Activated CD8-positive, alpha-beta memory T cell treated with anti-CD3 and anti-CD28 coated beads for 4 hours (primary cell): Measurements from ENCODE around the gene DNAJA3.
"Not testable (repeated sequence)": the region's sequence is repeated elsewhere in the genome, so short reads cannot be mapped to it uniquely, and the experiment has no call there.

Source experiments
- DNase-seq, 2 donors: peaks; one replicate each; pipeline ENCODE4 v3.0.0-alpha.2; 2020; ENCODE audit warnings: low read depth in 2 of 2

The DNAJA3 gene

GRCh38 chr16:4387781-4388180 lies 37.9 kb upstream of the DNAJA3 start:
- DNase-seq = no peak

DNA sequence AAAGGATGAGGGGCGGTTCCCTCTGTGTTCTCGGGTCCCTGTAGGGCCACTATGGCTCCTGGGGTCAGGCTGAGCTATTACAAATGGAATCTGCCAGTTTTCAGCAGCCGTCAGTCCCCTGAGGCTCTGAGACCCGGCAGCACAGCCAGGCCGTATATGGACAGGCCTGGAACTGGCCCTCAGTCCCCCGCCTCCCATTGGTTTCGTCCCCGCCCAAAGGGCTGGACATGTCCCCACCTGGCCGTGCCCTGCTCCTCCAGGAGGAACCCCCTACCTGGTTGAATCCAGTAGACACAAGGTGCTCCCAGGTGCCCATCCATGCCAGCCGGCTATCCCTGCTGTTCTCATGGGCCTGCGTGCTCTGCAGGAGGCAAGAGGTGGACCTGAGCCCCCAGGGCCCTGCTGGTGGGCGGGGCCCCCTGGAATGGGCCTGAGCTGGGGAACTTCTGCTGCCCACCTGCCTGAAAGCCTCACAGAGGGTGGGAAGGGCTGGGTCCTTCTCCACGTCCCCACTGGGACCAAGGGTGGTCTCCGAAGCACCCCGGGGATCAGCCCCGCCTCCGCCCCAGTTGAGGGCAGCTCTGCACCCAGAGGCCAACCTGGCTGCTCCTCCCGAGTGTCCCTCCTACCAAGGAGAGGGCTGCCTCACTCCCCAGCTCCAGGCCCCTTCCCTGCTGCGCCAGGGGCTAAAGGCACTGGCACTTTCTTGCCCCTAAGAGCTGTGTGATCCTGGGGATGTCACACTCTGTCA lies 37.2 kb upstream of the DNAJA3 start:
- DNase-seq = no peak

- DNase-seq = no peak
Measured at GRCh38 chr16:4389051-4389955, 36.4 kb upstream of the DNAJA3 start.

GRCh38 chr16:4390266-4391260 lies 35.1 kb upstream of the DNAJA3 start:
- DNase-seq = no peak

DNA sequence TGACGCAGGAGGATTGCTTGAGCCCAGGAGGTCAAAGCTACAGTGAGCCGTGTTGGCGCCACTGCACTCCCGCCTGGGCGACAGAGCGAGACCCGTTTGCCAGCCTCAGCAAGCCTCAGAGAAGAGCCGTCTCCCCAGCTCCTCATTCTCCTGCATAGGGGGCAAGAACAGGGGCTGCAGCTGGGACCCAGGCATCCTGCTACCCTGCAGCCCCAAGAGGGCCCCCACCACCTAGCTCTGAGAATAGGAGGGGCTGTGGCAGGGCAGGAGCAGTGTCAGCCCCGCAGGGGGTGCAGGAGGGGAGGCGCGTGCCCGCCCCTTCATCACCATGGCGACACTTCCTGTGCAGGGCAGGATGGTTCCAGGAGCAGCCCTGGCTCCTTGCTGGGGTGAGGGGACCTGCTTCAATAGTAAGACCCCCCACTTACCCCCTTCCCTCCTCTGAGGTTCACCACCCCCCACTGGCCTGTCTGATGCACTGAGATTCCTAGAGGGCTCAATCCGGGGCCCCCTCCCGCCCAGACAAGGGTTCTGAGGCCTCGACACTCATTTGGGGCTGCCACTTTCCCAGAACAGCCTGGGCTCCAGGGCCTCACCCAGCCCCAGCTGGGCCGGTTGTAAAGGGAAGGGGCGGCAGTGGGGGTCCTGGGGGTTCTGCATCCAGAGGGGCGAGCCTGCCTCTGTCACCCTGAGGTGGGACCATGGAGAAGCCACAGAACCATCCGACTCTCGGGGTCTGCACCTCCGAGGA lies 33.9 kb upstream of the DNAJA3 start:
- DNase-seq = no peak

- no peak for DNase-seq
Measured at GRCh38 chr16:4392382-4393239, 33.1 kb upstream of the DNAJA3 start.

DNA sequence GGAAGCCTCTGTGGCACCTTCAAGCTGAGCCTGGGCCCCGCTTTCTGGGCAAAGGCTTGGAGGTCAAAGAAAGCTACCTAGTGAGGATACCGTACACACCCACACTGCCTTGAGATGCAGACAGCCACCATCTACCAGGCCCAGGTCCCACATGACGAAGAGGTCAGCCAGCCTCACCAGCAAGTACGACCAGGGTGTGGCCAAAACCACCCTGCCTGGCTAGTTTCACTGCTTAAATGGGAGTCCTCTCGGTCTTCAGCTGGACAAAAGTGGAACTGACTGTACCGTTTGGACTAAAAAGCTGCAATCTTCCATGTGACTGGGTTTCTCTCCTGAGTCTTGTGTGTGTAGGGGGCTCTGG lies 32.4 kb upstream of the DNAJA3 start:
- no peak for DNase-seq

DNA sequence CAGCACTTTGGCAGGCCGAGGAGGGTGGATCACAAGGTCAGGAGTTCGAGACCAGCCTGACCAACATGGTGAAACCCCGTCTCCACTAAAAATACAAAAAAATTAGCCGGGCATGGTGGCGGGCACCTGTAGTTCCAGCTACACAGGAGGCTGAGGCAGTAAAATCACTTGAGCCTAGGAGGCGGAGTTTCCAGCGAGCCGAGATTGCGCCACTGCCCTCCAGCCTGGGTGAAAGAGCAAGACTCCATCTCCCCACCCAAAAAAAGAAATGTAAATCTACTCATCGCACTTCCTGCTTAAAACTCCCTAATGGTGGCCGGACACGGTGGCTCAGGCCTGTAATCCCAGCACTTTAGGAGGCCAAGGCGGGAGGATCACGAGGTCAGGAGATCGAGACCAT lies 31.8 kb upstream of the DNAJA3 start:
- DNase-seq = not testable (repeated sequence)

DNA sequence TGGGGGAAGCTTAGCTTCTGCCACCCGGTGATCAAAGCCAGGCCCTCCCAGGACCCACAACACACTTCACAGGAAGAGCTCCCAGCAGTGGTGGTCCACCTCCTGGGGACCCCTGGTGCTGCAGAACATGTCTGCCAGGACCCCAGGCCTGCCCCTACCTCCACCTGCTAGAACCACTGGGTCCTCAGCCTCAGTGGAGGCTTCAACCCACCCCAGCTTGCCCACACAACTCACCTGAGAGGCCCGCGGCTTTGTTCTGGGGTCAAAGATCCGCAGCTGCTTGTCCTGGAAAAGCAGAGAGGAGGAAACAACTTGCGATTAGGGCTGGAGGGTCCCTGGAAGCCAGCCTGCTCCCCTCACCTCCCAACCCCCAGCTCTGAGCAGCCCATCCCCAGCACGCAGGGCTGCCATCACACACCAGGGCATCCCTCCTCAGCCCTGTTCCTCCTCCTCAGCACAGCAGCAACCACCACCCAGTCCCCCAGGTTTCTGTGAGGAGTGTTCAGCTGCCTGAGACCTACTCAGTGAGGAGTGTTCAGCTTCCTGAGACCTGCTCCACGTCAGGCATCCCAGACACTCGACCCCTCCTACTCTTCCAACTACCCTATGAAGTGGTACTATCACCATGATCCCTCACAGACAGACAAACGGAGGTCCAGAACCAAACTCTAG lies 30.5 kb upstream of the DNAJA3 start:
- no peak for DNase-seq

- no peak for DNase-seq
Measured at GRCh38 chr16:4399001-4399730, 26.5 kb upstream of the DNAJA3 start.

DNA sequence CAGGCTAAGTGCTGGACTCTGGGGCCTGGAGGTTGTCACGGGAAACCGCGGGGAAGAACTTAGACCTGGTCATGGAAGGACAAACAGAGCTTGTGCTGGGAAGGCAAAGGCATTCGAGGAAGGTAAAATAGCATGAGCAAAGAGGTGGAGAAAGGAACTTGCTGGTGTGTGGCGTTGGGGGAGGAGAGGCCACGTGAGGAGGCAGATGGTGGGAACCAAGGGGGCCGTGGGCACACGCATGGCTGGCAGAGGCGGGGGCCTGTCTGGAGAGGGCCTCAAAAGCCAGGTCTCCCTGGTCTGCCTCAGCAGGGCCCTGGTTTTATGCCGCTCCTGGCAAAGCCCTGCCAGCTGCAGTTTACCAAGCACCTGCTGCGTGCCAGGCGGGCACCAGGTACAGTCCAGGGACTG lies 24.6 kb upstream of the DNAJA3 start:
- DNase-seq = no peak

- no peak for DNase-seq
Measured at GRCh38 chr16:4401510-4401909, 24.2 kb upstream of the DNAJA3 start.

- DNase-seq = peak; percentile 41 to 45
Measured at GRCh38 chr16:4402439-4403132, 23.1 kb upstream of the DNAJA3 start.

- no peak for DNase-seq
Measured at GRCh38 chr16:4403133-4403949, 22.3 kb upstream of the DNAJA3 start.

- no peak for DNase-seq
Measured at GRCh38 chr16:4404247-4404966, 21.3 kb upstream of the DNAJA3 start.

DNA sequence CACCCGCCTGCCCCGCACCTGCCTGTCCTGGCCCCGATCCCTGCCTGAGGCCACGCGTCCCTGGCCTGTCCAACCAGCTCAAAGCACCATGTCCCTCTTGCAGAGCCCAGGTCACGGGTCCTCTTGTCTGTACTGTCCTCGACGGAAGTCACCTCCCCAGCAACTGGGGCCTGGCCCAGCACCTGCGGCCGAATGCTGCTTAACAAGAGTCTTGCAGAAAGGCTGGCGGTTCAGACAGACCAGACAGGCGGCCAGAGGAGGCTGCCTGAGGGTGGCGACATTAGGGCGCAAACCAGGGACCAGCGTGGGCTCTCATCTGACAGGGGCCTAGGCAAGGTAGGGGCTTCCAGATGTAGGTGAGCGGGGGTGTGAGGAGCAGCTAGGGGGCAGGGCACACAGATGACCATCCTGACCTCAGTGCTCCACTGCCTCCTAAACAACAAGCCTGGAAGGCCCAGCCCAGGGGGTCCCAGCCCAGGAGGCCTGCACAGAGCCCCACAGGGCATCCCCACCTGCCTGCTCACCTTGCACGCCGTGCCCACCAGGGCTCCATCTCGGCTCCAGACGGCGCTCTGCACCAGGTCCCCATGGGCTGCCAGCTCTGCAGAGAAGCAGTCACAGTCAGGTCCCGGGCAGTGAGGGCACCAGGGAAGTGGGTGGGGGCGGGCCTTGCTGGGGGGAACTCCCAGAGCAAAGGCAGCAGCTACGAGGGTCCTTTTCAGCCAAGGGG lies 20.5 kb upstream of the DNAJA3 start:
- no peak for DNase-seq
